NCI-H2029 treated with DMSO at 0.1 percent for 48 hours (cell line): ENCODE measurements around the gene CCDC97.
"Not testable (repeated sequence)": the region's sequence is repeated elsewhere in the genome, so short reads cannot be mapped to it uniquely, and the experiment has no call there.

Source experiments
- DNase-seq: peaks from one replicate; lab custom pipeline; 2025; lab: John Stamatoyannopoulos, UW

Gene CCDC97

DNA sequence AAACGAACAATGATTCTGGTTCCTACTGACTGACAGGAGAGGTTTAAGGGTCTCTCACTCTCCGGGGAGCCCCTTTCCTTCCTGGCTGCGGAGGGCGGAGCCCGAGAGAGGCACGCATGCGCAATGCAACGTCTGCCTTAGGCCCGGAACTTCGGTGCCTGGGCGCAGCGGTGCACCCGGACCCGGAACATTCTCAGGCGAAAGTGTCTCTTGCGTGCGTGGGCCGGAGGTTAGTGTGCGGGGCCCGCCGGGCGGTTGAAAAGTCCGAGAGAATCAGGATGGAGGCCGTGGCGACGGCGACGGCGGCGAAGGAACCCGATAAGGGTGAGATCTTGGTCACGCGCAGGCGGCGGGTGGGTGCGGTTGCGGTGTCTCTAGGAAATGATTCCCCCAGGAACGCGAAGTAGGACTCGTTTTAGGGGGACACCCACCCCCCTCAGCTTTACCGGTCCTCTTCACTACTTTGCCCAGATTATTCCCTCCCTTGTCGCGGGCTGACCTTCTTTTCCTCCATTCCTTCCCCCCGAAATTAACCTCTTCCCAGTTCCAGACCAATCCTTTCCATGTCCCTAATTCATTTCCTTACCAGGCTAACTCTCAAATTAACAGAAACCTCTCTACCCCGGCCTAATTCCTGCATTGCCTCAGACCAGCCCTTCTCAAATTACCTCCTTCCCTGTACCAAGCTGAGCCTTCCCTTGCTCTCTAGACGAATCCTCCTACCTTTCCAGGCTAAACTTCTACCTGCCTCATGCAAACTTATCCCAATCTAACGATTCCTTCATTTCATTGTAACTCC lies at the start of gene CCDC97:
TSS of gene CCDC97 (plus strand) at position 140 of the 799 bp plus-strand sequence. CDS start at position 279, 139 bp downstream.
- DNase-seq = peak; percentile 57

DNA sequence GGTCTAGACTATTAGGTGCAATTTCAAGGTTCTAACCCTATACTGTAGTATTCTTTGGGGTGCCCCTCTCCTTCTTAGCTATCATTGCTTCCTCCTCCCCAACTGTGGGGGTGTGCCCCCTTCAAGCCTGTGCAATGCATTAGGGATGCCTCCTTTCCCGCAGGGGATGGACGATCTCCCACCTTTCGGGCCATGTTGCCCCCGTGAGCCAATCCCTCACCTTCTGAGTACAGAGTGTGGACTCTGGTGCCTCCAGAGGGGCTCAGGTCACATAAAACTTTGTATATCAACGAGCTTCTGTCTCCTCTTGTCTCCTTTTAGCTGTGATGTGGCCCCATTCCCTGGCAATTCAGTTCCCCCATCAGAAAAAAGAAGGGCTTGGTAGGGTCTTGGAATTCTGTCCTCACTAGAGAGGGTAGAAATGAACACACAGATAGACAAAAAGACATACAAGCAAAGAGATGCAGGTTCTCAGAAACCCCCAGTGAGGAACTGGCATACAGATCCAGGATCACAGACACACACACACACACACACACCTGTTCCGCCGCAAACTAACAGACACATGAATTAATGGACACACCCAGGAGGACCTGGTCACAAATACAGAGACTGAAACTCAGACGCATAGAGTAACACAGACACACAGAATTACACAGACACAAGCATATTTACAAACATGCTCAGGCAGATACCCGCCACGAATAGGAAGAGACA lies 48.3 kb upstream of the CCDC97 start:
- no peak for DNase-seq

DNA sequence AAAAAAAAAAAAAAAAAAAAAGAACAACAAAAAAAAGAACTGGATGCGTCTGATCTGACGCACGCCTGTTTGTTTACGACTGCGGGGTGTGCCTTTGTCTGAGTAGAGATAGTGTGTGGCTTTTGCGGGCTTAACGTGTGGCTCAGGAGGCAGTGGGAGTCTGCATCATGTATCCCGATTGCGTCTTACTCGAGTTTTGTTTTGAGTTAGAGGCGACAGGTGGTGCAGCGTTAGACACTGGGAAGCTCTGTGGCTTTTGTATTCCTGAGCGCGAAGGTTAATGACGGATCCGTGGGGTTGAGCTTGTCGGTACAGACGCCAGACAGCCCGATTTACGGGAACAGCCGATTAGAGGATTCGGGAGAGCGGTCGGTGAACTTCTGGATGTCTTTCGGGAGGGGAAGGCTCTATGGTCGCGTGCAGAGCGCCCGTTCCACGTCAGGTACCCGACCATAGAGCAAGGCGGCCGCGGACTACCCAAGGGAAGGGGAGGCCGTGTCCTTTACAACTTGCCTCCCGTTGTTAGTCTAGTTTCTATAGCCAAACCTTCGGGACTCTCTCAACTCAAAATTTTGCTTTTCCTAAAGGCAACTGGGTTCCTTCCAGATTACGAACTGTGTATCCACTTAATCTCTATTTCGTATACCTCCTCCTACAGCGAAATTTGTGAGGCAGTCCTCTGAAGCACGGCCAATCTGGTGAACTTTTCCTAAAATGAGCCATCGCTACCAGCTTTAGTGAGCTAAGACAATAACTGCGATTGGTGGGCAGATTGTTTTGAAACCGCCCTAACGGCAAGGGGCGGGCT lies 46.7 kb upstream of the CCDC97 start:
- DNase-seq = peak; percentile 90

DNA sequence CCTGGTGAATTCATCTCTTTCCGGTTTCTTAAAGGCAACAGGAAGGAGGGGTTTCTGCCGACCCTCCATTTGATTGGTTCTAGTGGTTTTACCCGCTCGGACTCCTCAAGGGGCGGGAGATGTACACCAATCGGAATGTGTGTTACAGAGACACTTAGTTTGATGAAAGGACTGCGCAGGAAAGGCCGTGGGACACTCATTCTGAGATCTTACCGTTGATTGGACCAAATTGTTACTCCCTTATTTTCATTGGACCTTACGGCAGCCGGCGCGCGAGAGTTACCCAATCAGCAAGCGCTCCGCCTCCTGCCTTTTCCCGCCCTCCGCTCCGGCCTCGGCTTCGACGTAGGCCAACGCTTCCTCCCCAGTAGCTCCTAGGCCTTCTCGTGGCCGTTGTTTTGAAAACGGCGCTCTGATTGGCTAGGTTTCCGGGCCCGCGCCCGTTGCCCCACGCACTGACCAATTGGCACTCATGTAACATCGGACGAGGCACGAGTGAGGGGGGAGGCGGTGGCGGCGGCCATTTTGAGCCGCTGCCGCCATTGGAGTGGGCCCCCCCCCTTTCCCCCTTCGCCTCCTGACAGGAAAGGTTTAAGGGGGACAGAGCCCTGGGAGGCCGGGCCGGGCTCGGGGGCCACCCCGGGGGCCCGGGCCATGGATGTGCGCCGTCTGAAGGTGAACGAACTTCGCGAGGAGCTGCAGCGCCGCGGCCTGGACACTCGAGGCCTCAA lies 46.0 kb upstream of the CCDC97 start, which contains the start of gene HNRNPUL1:
TSS of gene HNRNPUL1 (plus strand) at position 523 of the 731 bp plus-strand sequence. CDS start at position 655, 132 bp downstream.
- DNase-seq = peak; percentile 99

DNA sequence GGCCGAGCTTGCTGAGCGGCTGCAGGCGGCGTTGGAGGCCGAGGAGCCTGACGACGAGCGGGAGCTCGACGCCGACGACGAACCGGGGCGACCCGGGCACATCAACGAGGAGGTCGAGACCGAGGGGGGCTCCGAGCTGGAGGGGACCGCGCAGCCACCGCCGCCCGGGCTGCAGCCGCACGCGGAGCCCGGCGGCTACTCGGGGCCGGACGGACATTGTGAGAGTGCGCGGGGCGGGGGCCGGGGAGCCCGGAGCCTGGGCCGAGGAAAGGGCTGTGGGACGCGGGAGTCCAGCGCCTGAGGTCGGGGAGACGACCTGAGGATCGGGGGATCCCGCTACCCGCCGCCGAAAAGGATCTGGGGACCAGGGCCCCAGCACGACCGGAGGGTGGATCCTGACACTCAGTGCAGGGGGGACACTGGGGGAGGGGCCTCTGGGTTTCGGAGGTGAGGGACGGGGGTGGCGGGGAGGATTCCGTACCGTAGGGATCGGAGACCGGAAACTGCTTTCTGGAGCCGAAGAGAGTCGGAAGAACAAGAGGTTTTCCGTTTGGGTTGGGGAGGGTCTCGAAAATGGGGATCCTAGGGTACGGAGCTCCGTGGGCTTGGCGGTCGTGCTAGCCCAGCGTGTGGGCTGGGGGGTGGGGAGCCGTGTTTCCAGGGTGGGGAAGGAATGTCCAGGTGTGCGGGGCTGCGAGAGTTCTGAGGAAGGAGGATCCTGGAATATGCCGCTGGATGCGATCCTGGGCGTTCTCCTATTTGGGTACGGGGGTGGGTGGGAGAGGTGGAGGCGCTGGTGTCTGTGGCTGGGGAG lies 45.2 kb upstream of the CCDC97 start:
- no peak for DNase-seq

DNA sequence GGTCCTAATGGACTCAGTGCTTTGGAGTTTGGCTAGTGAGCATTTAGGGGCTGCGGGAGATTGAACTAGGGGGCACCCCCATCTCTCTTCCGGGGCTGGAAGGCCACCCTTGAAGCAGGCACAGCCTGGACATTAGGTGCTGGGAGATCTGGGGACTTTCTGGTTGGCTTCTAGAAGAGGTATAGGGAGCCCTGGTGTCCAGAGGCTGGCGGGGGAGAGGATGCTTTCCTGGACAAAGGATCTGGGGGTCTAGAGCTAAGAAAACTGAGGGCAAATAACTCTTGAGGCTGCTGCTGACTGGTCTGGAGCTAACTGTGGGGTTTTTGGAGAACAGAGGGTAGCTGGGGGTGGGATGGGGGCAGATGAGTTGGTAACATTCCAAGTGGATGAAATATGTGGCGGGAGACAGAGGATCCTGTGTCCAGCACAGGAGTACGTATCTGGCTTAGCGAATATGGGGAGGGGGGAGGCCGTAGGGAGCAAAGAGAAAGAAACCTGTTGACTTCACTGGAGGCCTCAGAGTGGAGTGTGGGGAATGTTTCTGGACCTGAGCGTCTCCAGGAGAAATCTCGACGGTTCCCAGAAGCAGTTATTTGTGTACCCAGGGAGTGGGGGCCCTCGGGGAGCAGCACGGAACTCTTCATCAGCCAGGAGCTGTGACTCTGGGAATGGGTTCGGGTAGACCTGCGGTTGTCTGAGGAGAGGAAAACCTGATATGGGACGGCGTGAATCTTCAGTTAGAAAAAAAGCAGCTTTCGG lies 44.4 kb upstream of the CCDC97 start:
- no peak for DNase-seq

DNA sequence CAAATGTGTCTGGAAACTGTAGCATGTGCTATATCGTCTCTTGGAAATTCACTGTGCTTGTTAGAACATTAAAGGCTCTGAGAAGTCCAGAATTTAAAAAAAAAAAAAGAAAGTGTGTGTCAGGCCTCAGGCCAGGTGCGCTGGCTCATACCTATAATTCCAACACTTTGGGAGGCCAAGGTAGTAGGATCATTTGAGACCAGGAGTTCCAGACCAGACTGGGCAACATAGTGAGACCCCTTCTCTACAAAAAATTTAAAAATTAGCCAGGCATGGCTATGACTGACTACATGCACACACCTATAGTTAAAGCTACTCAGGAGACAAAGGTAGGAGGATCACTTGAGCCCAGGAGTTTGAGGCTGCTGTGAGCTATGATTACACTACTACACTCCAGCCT lies 40.9 kb upstream of the CCDC97 start:
- DNase-seq = no peak

DNA sequence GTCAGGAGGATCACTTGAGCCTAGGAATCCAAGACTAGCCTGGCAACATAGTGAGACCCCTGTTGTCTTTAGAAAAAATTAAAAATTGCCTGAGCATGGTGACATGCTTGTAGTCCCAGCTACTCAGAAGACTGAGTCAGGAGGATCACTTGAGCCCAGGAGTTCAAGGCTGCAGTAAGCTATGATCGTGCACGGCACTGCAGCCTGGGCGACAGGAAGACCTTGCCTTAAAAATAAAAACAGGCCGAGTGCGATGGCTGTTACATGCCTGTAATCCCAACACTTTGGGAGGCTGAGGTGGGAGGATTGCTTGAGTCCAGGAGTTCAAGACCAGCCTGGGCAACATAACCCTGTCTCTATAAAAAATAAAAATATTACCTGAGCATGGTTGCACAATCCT lies 40.4 kb upstream of the CCDC97 start:
- DNase-seq = no peak

DNA sequence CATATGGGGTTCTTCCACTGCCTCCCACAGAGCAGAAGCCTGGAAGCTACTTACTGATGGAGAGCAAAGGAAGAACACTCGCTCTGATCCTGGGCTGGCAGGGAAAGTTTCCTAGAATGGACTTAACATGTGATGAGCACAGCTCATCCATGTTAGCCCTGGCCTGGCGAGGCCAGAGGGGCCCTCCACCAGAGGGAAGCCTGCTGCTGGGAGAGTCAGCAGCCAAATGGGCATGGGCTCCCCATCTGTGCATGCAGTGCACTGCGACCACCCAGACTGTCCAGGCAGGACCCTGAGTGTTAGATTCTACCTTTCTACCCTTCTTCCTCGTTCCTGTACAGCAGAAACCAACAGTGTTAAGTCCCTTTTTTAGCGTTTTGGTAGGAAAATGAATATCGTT lies 36.9 kb upstream of the CCDC97 start:
- no peak for DNase-seq

DNA sequence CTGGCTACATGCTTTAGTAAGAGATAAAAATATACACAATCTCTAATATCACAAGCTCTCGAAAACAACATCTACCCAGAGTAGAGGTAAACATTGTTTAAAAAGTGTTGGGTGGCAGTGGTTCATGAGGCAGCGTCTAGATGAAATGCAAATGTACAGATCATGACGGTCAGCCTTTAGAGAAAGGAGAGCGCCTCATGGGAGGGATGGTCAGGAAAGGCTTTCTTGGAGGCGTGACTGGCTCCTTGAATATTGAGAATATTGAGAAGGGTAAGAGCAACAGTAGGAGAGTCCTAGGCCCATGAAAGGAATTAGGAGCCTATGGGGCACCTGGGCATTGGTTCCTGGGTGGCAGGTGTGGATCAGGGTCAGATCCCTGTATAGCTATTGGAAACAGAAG lies 35.2 kb upstream of the CCDC97 start:
- no peak for DNase-seq

DNA sequence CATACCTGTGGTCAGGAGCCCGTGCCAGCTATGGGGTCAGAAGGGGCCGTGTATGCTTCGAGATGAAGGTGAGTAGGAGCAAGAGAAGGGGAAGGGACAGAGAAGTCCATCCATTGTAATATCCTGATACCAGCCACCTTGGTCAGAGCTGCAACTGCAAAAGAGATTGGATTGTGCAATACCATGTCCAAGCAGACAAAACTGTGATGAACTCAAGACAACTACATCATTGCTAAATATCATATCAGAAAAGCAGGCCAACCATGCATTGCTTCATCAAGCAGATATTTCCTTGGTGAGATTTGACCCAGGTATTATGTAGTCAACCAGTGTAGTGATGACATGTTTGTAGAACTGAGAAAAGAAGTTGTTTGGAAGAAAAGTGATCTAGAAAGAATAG lies 33.7 kb upstream of the CCDC97 start:
- DNase-seq = no peak

DNA sequence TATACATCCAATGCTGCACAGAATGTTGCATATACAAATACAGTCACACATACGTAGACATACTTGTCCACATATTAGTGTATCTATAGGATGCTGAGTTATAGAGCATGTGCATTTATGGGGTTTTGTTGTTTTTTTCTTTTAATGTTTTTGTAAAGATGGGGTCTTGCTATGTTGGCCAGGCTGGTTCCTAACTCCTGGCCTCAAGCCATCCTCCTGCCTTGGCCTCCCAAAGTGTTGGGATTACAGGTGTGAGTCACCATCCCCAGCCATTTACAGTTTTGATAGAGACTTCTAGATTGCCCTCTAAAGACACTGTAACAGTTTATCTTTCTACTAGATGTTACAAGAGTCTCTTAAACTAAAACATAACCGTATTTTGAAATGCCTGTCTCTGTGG lies 31.5 kb upstream of the CCDC97 start:
- DNase-seq = no peak

DNA sequence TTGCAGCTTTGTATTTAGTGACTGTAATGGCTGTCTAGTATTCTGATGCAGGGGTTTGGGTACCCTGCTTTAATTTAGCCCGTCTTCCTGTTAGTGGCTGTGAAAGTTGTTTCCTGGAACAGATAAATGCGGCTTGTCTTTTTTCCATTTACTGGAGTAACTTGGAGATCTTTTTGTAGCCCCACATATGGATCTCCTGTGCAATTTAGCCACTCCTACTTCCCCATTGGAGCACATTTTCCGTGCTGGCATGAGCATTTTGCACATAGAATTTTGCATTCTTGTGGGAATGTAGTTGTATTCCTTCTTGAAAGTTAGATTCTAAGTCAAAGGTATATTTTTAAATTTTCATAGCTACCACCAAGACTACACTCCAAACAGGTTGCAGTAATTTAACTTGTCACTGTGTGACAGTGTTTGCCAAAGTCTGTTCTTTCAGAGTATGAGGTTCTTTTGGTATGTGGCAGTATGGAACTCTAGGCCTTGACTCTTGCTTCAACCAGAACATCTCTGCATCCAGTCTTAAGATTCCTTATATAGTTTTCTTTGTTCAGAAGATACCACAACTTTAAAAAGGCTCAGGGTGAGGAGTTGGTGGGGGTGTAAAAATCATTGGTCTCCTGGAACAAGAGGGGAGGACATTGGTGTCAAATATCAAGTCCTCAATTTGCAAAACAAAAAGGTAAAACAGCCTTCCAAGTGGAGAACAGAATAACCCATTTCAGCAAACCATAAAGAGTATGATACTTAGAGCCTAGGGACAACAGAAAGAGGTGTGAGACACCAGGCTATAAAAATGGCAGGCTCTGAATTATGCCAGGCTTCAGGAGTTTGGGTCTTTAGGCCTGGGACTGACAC lies 21.1 kb upstream of the CCDC97 start:
- no peak for DNase-seq

DNA sequence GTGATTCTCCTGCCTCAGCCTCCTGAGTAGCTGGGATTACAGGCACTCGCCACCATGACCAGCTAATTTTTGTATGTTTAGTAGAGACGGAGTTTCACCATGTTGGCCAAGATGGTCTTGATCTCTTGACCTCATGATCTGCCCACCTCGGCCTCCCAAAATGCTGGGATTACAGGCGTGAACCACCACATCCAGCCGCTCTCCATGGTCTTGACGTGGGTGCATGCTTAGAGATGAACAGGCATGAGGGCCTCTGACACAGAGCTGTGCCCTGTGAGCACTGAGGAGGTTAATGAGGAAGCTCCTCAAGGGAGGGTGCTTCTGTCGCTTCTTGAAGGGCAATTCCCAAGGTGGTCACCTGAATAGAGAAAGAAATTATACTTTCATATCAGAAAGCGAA lies 20.2 kb upstream of the CCDC97 start:
- DNase-seq = not testable (repeated sequence)

DNA sequence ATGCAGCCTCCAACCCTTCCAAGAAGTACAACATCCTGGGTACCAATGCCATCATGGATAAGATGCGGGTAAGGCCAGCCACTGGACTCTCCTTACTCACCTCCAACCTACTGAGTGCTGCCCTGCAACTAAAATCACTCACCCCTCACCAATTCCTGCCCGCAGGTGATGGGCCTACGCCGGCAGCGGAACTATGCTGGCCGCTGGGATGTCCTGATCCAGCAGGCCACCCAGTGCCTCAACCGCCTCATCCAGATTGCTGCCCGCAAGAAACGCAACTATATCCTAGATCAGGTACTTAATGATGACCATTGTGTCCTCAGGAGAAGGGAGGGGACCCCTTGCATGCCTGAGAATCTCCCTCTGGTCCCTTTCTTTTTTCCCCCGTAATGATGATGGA lies 15.6 kb upstream of the CCDC97 start:
- DNase-seq = no peak

DNA sequence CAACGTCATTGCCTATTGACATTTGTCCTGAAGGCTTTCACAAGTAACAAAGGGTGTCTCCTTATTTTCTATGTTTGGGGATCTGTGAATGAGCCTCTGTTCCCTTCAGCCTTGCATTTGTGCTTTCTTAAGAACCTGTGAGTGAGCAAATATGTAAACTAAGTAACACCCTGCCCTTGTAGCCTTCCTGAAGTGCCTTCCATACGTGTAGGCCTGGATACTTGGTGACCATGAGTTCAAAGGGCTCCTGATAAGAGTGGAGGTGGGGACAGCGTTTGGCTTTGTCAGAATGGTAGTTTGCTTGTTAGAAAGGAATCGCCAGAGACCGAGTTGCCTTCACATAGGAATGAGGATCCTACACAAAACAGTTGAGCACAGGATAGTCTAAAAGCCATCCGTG lies 14.5 kb upstream of the CCDC97 start:
- no peak for DNase-seq

DNA sequence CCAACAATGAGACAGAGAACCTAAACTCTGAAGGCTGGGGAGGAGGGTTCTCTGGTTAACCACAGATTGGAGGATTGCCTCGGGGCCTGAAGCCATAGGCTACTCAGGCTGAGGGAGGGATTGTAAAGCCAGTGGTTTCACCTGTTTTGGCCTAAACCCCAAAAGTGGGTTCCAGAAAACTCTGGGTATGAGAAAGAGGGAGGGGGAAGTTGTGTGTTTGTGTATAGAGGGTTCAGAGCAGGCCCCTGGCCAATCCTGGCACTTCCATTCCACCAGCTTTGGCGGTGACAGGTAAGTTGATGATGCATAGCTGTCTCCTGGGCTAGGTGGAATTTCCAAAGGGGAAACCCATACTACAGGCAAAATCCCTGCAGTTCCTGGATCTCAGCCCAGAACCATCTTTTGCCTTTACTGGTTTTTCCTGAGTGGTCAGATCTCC lies 13.5 kb upstream of the CCDC97 start:
- peak; percentile 13 for DNase-seq

DNA sequence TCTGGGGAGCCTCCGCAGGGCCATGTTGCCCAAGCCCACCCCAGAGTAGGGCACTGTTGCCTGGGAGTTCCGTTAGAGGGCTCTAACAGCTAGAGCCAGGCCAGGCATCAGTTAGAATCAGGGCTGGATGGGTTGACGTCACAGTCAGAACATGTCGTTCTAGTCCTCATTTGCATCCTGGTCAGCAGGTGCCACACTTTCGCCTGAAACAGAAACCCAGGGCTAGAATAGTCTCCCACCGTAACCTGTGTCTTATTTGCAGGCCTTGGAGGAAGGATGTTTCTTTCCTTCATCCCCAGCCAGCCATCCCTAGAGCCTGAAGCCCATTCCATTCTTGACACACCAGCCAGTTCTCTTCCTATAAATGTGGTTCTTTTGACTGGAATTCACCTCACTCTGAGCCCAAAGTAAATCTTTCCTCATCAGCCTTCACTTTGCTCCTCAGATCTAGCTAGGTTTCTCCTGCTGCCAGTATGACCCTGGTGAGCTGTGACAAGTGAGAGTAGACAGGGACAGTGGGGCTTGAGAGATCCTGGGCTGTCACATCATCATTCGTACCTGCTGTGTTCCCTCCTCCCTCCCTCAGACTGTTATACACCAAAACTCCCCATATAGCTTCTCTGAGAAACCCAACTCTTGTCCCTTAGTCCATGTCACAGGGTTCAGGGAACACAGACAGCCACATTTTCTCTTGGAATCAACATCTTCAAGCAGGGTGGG lies 12.2 kb upstream of the CCDC97 start:
- no peak for DNase-seq
